A673 (cell line): Measurements from ENCODE around the gene PEX3. TPM values are rescaled to one million over a fixed set of nuclear protein-coding genes. Genes with fewer than 3 reads are reported as not detected.
"Not testable (repeated sequence)": the region's sequence is repeated elsewhere in the genome, so short reads cannot be mapped to it uniquely, and the experiment has no call there.

ENCODE experiments used
- BruUV-seq: library from RNA; stranded (reverse); fragments of 400-500 nt; replicated peaks from 2 replicates; lab custom pipeline; 2021; lab: Mats Ljungman, UMichigan
- CTCF ChIA-PET: fragments of 300-600 bp; sonication (Branson Sonifier 250); formaldehyde crosslinking; loops from one replicate; lab custom pipeline; 2022; ENCODE audit warnings: antibody characterized with exemption; lab: Charles Lee
- POLR2A ChIA-PET: fragments of 300-600 bp; sonication (Branson Sonifier 250); formaldehyde crosslinking; loops from one replicate; lab custom pipeline; 2022; ENCODE audit warnings: antibody characterized with exemption; ENCODE audit not compliant: low non-redundant PET; lab: Charles Lee
- DNase-seq: peaks from one replicate; pipeline ENCODE4 v3.0.0-alpha.2; 2015; ENCODE audit warnings: low spot score
- H3K27ac ChIP-seq: fragments of 200-600 bp; sonication (generic); 2 replicates; pipeline ENCODE4 v1.5.1; 2016; ENCODE audit warnings: mixed run types, low read depth, mild to moderate bottlenecking, mixed read lengths, antibody characterized with exemption, low read length; ENCODE audit not compliant: poor library complexity, severe bottlenecking
- H3K27me3 ChIP-seq: fragments of 200-600 bp; sonication (generic); replicated peaks from 2 replicates; pipeline ENCODE4 v1.6.1; 2017; ENCODE audit warnings: mixed run types, low read depth, mild to moderate bottlenecking, mixed read lengths, antibody characterized with exemption, low read length; ENCODE audit not compliant: insufficient read depth, poor library complexity
- H3K36me3 ChIP-seq: fragments of 200-600 bp; sonication (generic); 2 replicates; pipeline ENCODE4 v1.6.1; 2016; ENCODE audit warnings: mixed run types, mild to moderate bottlenecking, mixed read lengths, antibody characterized with exemption, low read length; ENCODE audit not compliant: insufficient read depth, poor library complexity, severe bottlenecking
- H3K4me1 ChIP-seq: fragments of 200-600 bp; sonication (generic); 2 replicates; pipeline ENCODE4 v1.6.1; 2017; ENCODE audit warnings: mixed run types, mild to moderate bottlenecking, mixed read lengths, antibody characterized with exemption, low read length; ENCODE audit not compliant: insufficient read depth, poor library complexity, severe bottlenecking
- H3K4me3 ChIP-seq: fragments of 200-600 bp; sonication (generic); 2 replicates; pipeline ENCODE4 v1.5.1; 2016; ENCODE audit warnings: low read depth, mixed run types, mild to moderate bottlenecking, mixed read lengths, low read length; ENCODE audit not compliant: poor library complexity, severe bottlenecking
- H3K9me3 ChIP-seq: fragments of 200-600 bp; sonication (generic); 2 replicates; pipeline ENCODE4 v1.6.1; 2016; ENCODE audit warnings: mixed run types, low read depth, mild to moderate bottlenecking, mixed read lengths, antibody characterized with exemption, low read length; ENCODE audit not compliant: poor library complexity, severe bottlenecking
- EZH2 ChIP-seq: fragments of 200-600 bp; sonication (generic); IDR thresholded peaks from 2 replicates; pipeline ENCODE4 v1.6.1; 2017; ENCODE audit warnings: borderline replicate concordance, low read depth, mild to moderate bottlenecking, mixed read lengths, antibody characterized with exemption, low read length; ENCODE audit not compliant: poor library complexity, severe bottlenecking
- intact Hi-C: fragments of 100-400 bp; cut with micrococcal nuclease; formaldehyde crosslinking; loops from one replicate; pipeline ENCODE4 v1.10.0; 2022; ENCODE audit not compliant: unreplicated experiment
- total RNA-seq: library from RNA; stranded (reverse); gene quantifications from 2 replicates; pipeline ENCODE4 v1.2.3, GENCODE V29; 2021
- TF ChIP-seq, protein P1 (sequence below): fragments of 300-800, 200-600 bp; sonication (generic); conservative IDR thresholded peaks from 2 replicates; pipeline ENCODE4 v1.5.1; 2017; ENCODE audit warnings: low read depth, mild to moderate bottlenecking, antibody characterized with exemption, low read length, moderate library complexity, mixed read lengths

The PEX3 gene
- total RNA-seq, 1 experiment from 2014 or later: 19.0 TPM

DNA sequence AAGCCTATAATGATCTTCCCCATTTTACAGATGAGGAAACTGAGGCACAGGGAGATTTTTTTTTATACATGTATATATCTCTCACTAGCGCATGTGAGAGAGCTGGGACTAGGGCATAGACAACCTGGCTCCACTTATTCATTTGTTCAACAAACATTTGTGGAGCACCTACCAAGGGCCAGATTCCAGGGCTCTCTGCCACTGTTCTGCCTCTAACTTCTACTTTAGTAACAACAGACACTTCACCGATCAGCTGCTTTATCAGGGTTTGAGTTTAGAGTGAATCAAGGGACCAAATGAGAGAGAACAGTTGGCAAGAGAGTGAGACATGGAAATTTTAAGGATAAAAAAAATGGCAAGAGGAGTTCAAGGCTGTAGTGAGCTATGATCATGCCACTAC is 7.5 kb upstream of the PEX3 start:
- ChIA-PET POLR2A (no interaction called here), CTCF (no interaction called here)
- DNase-seq: no peak
- no peak overlapping the region for H3K27ac ChIP-seq
- H3K36me3 ChIP-seq: no peaks in the 10 kb centered on the region
- intact Hi-C loops: no loop called here
- BruUV-seq: no TSS peak
- no peak overlapping the region for H3K4me3 ChIP-seq
- H3K27me3 ChIP-seq: no peaks in the 10 kb centered on the region
- no peaks in the 10 kb centered on the region for H3K4me1 ChIP-seq
- no peak for TF ChIP-seq EZH2
- TF ChIP-seq, protein P1, sequence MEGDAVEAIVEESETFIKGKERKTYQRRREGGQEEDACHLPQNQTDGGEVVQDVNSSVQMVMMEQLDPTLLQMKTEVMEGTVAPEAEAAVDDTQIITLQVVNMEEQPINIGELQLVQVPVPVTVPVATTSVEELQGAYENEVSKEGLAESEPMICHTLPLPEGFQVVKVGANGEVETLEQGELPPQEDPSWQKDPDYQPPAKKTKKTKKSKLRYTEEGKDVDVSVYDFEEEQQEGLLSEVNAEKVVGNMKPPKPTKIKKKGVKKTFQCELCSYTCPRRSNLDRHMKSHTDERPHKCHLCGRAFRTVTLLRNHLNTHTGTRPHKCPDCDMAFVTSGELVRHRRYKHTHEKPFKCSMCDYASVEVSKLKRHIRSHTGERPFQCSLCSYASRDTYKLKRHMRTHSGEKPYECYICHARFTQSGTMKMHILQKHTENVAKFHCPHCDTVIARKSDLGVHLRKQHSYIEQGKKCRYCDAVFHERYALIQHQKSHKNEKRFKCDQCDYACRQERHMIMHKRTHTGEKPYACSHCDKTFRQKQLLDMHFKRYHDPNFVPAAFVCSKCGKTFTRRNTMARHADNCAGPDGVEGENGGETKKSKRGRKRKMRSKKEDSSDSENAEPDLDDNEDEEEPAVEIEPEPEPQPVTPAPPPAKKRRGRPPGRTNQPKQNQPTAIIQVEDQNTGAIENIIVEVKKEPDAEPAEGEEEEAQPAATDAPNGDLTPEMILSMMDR: no peak
- H3K9me3 ChIP-seq: no peaks in the 10 kb centered on the region

DNA sequence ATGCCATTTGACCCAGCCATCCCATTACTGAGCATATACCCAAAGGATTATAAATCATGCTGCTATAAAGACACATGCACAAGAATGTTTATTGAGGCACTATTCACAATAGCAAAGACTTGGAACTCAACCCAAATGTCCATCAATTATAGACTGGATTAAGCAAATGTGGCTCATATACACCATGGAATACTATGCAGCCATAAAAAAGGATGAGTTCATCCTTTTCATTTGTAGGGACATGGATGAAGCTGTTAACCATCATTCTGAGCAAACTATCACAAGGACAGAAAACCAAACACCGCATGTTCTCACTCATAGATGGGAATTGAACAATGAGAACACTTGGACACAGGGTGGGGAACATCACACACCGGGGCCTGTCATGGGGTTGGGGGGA is 2.7 kb upstream of the PEX3 start:
- H3K27ac ChIP-seq, H3K4me1 ChIP-seq, DNase-seq, H3K36me3 ChIP-seq, H3K4me3 ChIP-seq, CTCF ChIA-PET, intact Hi-C loops, POLR2A ChIA-PET, H3K27me3 ChIP-seq, BruUV-seq, H3K9me3 ChIP-seq: not testable (repeated sequence)

GRCh38 chr6:143449082-143449713 is 1.4 kb upstream of the PEX3 start:
- peak overlapping the region; percentile 71 for H3K27ac ChIP-seq

More at GRCh38 chr6:143449082-143449713, 1.4 kb upstream of the PEX3 start:
- intact Hi-C loops: no loop called here
- H3K4me3 ChIP-seq: peak overlapping the region; percentile 57
- peaks cover 7% of the 10 kb centered on the region for H3K4me1 ChIP-seq
- TF ChIP-seq, protein P1: no peak
- TF ChIP-seq EZH2: no peak
- ChIA-PET CTCF (no interaction called here), POLR2A (no interaction called here)
- H3K36me3 ChIP-seq: no peaks in the 10 kb centered on the region
- no peaks in the 10 kb centered on the region for H3K27me3 ChIP-seq
- no peaks in the 10 kb centered on the region for H3K9me3 ChIP-seq
- BruUV-seq: no TSS peak
- DNase-seq: no peak
